Bronchial epithelial cell (primary cell): ENCODE measurements around the gene IKZF4. TPM values are rescaled to one million over a fixed set of nuclear protein-coding genes. Genes with fewer than 3 reads are reported as not detected.
A peak's percentile ranks its signal among the peaks of the same experiment; 100 is the strongest.

Source experiments
- DNase-seq: peaks from one replicate; pipeline ENCODE4 v3.0.0-alpha.2; 2010; ENCODE audit warnings: low read depth
- FAIRE-seq: peaks from 2 replicates; lab custom pipeline; 2011; peaks lifted over from hg19 to GRCh38; lab: Jason Lieb, UNC
- H3K27me3 ChIP-seq: 2 replicates; pipeline ENCODE4 v1.5.1; 2011; ENCODE audit warnings: low read length; ENCODE audit not compliant: control insufficient read depth, insufficient read depth
- H3K36me3 ChIP-seq: 2 replicates; pipeline ENCODE4 v1.5.1; 2011; ENCODE audit warnings: low read length; ENCODE audit not compliant: control insufficient read depth, insufficient read depth
- H3K4me3 ChIP-seq: 2 replicates; pipeline ENCODE4 v1.5.1; 2011; ENCODE audit warnings: mild to moderate bottlenecking, low read depth, low read length, control low read depth
- total RNA-seq: library from RNA; depleted of rRNA; stranded (reverse); fragments of >200 nt; gene quantifications from 2 replicates; pipeline ENCODE4 v1.2.1, GENCODE V29; 2014
- TF ChIP-seq, protein P1 (sequence below): IDR thresholded peaks from 2 replicates; pipeline ENCODE4 v1.5.1; 2011; ENCODE audit warnings: mild to moderate bottlenecking, moderate library complexity, low read length, control low read depth, inconsistent platforms; ENCODE audit not compliant: insufficient read depth, severe bottlenecking

IKZF4 gene
- total RNA-seq, 1 donor from 2014 or later, result 0.26 TPM

DNA sequence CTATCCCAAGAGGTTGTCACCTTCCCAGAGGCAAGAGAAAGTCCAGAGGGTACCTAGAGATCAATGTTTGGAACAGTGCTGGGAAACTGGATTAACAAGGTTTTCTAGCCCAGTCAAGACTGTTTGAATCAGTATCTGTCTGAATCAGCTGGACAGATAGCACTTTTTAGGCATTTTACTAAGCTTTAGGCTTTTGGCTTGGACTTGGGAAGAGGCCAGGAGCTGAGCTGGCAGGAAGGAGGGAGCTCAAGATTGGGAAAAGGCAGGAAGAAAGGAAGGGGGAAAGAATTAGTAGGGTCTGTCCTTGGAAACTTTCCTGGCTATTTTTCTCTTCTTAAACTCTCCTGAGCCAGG is 8.3 kb downstream of the IKZF4 start:
- no peaks in the 10 kb centered on the region for H3K36me3 ChIP-seq
- TF ChIP-seq, protein P1, sequence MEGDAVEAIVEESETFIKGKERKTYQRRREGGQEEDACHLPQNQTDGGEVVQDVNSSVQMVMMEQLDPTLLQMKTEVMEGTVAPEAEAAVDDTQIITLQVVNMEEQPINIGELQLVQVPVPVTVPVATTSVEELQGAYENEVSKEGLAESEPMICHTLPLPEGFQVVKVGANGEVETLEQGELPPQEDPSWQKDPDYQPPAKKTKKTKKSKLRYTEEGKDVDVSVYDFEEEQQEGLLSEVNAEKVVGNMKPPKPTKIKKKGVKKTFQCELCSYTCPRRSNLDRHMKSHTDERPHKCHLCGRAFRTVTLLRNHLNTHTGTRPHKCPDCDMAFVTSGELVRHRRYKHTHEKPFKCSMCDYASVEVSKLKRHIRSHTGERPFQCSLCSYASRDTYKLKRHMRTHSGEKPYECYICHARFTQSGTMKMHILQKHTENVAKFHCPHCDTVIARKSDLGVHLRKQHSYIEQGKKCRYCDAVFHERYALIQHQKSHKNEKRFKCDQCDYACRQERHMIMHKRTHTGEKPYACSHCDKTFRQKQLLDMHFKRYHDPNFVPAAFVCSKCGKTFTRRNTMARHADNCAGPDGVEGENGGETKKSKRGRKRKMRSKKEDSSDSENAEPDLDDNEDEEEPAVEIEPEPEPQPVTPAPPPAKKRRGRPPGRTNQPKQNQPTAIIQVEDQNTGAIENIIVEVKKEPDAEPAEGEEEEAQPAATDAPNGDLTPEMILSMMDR, result no peak

DNA sequence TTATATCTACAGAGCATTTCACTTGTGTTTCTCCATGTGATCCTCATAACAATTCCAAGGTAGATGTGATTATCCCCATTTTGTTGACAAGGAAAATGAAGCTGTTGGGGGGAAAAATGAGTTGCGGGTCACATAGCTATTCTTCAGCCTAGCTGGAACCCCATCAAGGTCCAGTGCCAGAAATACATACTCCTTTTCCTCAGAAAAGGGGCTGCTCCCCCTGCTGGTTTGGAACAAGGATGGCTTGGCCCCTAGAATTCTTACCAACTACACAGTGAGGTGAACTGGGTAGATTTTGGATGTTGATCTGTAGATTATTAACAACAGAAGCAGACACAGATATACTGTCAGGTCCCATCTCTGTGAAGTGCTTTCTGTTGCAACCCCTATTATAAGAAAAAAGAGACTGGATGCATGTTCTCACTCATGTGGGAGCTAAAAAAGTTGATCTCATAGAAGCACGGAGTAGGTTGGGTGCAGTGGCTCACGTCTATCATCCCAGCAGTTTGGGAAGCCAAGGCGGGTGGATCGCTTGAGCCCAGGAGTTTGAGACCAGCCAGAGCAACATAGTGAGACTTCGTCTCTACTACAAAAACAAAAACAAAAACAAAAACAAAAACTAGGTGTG is 8.9 kb downstream of the IKZF4 start:
- peak; percentile 46 for DNase-seq
- no peaks in the 10 kb centered on the region for H3K27me3 ChIP-seq
- H3K36me3 ChIP-seq, result no peaks in the 10 kb centered on the region
- no peak for FAIRE-seq
- TF ChIP-seq, protein P1, result peak; percentile 65
- no peak overlapping the region for H3K4me3 ChIP-seq

More for the DNA sequence above, 8.3 kb downstream of the IKZF4 start:
- no peak for FAIRE-seq
- peak; percentile 74 for DNase-seq
- no peaks in the 10 kb centered on the region for H3K27me3 ChIP-seq
- H3K4me3 ChIP-seq, result no peak overlapping the region

DNA sequence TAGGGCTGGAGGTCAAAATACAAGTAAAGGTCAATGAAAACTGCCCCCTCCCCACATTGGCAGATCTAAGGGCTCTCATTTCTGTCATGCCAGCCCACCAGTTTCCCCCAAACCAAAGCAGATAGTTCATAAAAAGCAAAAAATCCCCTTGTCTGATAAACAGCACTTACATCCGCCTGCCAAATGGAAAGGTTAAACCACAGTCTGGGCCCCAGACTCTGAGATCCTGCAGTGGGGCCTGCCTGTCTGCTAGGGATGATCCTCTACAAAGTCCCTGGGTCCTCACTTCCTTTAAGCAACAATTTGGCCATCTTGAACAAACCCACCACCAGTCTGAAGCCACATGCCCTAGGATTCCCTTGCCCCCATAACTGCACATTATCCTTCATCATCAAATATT is 11.1 kb downstream of the IKZF4 start:
- FAIRE-seq (no peak), DNase-seq (no peak)
- Histone ChIP-seq H3K4me3 (no peak overlapping the region), H3K36me3 (no peaks in the 10 kb centered on the region), H3K27me3 (no peaks in the 10 kb centered on the region)
- TF ChIP-seq, protein P1, result no peak

DNA sequence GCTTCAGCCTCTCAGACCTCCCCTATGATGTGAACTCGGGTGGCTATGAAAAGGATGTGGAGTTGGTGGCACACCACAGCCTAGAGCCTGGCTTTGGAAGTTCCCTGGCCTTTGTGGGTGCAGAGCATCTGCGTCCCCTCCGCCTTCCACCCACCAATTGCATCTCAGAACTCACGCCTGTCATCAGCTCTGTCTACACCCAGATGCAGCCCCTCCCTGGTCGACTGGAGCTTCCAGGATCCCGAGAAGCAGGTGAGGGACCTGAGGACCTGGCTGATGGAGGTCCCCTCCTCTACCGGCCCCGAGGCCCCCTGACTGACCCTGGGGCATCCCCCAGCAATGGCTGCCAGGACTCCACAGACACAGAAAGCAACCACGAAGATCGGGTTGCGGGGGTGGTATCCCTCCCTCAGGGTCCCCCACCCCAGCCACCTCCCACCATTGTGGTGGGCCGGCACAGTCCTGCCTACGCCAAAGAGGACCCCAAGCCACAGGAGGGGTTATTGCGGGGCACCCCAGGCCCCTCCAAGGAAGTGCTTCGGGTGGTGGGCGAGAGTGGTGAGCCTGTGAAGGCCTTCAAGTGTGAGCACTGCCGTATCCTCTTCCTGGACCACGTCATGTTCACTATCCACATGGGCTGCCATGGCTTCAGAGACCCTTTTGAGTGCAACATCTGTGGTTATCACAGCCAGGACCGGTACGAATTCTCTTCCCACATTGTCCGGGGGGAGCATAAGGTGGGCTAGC is 13.9 kb downstream of the IKZF4 start:
- TF ChIP-seq, protein P1, result no peak
- no peak for FAIRE-seq
- Histone ChIP-seq H3K36me3 (no peaks in the 10 kb centered on the region), H3K4me3 (no peak overlapping the region), H3K27me3 (no peaks in the 10 kb centered on the region)
- DNase-seq, result no peak

DNA sequence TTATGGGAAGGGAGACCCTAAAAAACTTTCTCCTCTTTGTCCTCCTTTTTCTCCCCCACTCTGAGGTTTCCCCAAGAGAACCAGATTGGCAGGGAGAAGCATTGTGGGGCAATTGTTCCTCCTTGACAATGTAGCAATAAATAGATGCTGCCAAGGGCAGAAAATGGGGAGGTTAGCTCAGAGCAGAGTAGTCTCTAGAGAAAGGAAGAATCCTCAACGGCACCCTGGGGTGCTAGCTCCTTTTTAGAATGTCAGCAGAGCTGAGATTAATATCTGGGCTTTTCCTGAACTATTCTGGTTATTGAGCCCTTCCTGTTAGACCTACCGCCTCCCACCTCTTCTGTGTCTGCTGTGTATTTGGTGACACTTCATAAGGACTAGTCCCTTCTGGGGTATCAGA is 16.3 kb downstream of the IKZF4 start:
- no peak for DNase-seq
- no peak for FAIRE-seq
- Histone ChIP-seq H3K4me3 (no peak overlapping the region), H3K27me3 (no peaks in the 10 kb centered on the region), H3K36me3 (no peaks in the 10 kb centered on the region)
- TF ChIP-seq, protein P1, result no peak
